Activated CD4-positive, alpha-beta T cell treated with anti-CD3 and anti-CD28 coated beads for 24 hours (primary cell): ENCODE data around the gene BRWD1.
"Not testable (repeated sequence)": the region's sequence is repeated elsewhere in the genome, so short reads cannot be mapped to it uniquely, and the experiment has no call there.

ENCODE experiments used
- DNase-seq, 2 donors: peaks; one replicate each; pipeline ENCODE4 v3.0.0-alpha.2; 2020; ENCODE audit warnings: low read depth in 2 of 2

The BRWD1 gene

DNA sequence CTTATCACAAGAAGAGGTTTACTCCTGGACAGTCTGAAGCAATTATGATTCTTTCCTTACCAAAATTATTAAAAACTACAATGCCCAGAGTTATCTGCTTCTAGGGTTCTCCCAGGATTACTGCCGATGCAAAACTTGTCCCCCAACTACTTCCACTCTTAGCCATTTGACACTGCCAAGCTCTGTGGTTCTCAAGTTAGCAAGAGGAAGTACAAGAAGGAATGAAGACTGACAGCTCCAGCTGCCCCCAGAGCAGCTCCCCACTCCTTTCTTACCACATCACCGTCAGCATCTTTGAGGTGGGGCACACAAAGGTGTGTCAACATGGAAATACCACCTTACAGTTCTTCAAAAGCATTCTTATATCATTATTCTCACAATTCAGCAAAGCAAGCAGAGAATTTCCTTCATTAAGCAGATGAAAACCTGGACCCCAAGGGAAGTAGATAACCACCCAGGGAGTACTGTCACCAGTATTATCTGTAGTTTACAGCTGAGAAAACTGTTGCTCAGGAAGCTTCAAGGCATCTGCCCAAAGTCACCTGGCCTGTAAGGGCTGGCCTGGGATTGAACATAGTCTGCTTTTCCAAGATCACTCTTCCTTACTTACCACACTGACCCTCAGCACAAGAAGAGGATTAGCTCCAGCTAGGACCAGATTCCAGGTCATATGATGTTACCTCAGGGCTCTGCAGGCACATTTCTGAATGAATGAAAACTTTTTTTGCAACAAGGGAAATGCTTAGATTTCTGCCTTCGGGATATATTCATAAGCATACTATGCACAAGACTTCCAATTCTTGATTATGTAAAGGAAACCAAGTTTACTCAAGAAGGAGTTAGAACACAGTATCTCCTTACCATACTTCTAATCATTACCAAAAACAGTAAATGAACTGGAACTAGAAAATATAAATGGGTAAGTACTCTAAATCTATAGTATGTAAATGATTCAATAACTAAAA is 139.4 kb downstream of the BRWD1 start:
- no peak for DNase-seq

DNA sequence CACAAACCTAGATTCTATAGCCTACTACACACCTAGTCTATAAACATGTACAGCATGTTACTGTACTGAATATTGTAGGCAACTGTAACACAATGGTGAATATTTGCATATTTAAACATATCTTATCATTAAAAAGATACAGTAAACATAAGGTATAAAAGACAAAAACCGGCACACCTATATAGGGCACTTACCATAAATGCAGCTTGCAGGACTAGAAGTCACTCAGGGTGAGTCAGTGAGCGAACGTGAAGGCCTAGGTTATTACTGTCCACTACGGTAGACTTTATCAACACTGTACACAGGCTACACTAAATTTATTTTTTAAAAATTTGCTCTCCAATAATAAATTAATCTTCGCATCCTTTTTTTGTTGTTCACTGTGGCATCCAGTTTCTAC is 143.5 kb downstream of the BRWD1 start:
- DNase-seq, result no peak

DNA sequence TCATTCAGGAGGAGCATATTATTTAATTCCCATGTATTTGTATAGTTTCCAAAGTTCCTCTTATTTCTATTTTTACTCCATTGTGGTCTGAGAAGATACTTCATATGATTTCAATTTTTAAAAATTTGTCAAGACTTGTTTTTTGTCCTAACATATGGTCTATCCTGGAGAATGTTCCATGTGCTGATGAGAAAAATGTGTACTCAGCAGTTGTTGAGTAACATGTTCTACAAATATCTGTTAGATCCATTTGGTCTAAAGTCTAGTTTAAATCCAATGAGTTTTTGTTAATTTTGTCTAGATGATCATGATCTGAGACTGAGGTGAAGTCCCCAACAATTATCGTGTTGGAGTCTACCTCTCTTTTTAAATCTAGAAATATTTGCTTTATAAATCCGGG is 144.6 kb downstream of the BRWD1 start:
- no peak for DNase-seq

DNA sequence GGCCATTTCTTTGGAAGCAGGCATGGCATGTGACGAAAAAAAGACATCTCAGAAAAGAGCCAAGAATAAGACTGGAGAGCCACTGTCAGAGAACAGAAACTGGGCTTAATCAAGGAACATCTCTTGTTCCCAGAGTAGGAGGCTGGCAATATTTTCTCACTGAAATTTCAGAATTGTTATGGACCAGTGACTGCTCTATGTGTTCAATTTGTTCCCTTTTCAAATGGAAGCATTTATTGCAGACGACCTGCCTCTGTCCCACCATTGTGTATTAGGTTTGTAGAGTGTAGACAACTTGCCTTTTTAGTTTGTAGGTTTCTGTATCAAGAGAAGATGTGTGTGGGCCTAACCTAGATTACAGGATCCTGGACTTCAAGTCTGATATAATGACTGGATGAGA is 148.9 kb downstream of the BRWD1 start:
- DNase-seq, result no peak

DNA sequence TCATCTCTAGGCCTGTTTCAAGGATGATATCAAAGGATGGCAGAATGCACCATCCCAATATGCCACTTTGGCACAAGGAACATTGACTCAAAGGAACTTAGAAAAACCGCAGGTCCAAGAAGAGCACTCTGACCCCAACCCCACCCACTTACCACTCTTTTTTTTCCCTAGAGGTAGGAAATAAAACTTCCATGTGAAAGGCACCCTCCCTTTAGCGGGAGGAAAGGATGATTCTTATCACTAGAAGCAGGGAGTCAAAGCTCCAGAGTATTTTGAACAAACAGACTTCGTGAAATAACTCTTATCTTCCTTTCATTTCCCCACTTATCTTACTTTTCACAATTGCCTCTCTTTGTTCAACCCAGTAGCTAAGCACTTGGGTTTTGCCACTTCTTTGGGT is 152.4 kb downstream of the BRWD1 start:
- no peak for DNase-seq

GRCh38 chr21:39159342-39160063 is 153.9 kb downstream of the BRWD1 start:
- no peak for DNase-seq

DNA sequence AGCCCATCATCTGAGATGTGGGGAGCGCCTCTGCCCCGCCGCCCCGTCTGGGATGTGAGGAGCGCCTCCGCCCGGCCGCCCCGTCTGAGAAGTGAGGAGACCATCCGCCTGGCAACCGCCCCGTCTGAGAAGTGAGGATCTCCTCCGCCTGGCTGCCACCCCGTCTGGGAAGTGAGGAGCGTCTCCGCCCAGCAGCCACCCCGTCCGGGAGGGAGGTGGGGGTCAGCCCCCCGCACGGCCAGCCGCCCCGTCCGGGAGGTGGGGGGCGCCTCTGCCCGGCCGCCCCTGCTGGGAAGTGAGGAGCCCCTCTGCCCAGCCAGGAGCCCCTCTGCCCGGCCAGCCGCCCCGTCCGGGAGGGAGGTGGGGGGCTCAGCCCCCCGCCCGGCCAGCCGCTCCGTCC is 156.2 kb downstream of the BRWD1 start:
- DNase-seq, result not testable (repeated sequence)

DNA sequence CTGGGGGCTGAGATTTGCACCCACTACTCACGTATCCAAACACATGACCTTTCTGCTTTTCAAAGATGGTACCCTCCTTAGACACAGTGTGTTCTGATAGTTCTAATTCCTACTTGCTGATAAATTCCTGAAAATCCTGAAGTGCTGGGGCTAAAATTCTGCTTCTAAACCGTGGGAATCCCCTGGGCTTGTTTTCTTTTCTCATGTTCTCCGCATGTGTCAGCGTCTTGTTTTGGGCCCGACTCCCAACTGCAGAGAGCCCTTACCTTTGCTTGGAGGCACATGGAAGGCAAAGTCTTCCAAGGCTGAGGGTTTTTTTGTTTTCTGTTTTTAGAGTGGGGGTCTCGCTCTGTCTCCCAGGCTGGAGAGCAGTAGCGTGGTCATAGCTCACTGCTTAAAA is 157.4 kb downstream of the BRWD1 start:
- no peak for DNase-seq

DNA sequence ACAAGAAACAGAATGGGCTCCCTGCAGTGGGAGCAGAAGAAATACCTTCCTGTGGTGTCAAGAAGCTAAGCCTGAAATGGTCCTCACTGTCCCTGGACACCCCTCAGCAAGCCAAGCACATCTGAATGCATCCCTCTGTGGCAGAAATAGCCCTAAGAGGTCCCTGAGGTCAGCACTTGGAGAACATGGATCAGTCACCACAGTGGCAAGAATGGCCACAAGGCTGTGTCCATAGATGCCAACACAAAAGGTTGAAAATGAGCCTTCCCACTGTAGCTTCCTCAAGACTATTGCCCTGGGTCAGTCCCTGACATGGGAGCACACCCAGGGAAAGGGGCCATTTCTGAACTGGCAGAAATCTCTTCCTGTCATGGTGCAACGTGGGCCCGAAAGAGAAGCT is 157.9 kb downstream of the BRWD1 start:
- no peak for DNase-seq

- no peak for DNase-seq
Measured at GRCh38 chr21:39153842-39154241, 159.6 kb downstream of the BRWD1 start.

GRCh38 chr21:39153373-39153772 is 160.1 kb downstream of the BRWD1 start:
- no peak for DNase-seq

DNA sequence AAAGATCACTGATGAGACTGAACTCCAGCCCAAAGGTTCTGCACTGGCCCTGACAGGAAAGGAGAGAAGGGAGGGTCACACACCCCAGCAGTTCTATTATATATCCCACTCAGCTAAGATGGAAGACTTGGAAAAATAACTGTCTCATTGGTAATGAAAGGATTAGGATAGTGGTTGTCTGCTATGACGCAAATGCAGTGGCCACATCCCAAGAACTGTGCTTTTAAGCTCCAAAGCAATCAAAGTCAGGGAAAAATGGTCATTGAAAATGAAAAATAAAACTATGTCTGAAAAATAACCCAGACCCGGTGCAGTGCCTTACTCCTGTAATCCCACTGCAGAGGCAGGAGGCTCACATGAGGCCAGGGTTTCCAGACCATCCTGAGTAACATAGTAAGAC is 161.2 kb downstream of the BRWD1 start:
- no peak for DNase-seq

DNA sequence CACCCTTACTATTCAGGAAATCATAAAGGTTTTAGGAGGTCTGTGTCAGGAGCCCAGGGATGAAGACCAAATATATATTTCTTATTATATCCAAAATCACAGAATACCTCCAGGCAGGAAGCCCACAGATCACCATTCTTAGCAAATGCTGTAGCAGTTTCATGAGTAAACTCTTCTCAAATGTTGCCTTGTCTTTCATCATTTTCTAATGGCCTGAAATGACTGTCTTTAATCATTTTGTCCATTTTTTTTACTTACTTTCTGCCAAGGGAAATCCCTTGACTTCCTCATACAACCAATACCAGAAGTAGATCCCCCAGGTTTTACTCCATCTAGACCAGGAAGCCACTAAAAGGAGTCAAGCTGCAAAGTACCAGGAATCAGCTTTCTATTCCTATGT is 162.6 kb downstream of the BRWD1 start:
- no peak for DNase-seq

- DNase-seq, result no peak
Measured at GRCh38 chr21:39150316-39150715, 163.1 kb downstream of the BRWD1 start.

DNA sequence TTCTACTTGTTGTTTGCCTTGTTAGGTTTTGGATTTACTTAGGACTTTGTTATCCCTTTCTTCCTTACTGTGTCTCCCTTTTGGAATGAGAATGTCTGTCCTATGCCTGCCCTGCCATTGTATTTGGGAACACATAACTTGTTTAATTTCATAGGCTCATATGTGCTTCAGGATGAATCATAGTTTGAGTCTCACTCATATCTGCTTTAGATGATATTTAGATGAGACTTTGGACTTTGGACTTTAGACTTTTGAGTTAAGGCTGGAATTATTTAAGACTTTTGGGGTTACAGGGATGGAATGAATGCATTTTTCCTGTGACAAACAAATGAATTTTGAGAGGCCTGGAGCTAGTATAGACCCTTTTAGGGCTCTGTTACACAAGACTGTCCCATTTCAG is 163.6 kb downstream of the BRWD1 start:
- DNase-seq, result no peak

DNA sequence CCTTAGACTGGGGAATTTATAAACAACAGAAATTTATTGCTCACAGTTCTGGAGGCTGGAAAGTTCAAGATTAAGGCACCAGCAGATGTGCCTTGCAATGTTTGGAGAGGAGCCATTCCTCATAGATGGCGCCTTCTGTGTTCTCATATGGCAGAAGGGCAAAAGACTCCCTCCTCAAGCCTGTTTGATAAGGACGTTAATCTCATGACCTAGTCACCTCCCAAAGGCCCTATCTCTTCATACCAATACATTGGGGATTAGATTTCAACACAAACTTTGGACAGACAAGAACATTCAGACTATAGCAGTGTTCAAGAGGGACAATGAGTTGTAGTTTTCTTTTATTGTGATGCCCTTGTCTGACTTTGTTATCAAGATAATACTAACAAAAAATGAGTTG is 164.5 kb downstream of the BRWD1 start:
- DNase-seq, result no peak

DNA sequence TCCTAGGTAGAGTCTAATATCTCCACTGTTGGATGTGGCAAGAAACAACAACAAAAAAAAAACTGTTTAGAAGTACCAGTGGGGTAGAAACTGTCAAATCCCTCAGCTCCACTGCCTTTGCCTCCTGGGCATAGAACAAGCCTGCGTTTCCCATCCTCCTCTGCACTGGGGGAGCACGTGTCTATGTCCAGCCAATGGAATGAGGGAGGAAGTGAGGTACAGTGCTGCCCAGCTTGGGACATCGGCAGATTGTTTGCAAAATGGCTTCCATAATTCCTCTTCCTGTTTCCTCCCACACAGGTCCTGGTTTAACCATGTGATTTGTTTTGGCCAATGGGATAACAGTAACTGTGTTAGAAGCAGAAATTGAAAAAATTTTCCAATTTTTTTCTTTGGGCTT is 169.2 kb downstream of the BRWD1 start:
- DNase-seq, result no peak

DNA sequence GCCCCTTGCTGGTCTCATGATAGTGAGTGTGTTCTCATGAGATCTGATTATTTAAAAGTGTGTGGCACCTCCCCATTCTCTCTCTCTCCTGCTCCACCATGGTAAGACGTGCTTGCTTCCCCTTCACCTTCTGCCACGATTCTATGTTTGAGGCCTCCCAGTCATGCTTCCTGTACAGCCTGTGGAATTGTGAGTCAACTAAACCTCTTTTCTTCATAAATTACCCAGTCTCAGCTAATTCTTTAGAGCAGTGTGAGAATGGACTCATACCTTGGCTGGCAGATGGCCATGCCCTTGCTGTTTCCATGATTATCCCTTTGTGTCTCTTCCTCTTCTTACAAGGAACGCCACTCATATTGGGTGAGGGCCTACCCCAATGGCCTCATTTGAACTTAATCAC is 170.5 kb downstream of the BRWD1 start:
- DNase-seq, result no peak

- no peak for DNase-seq
Measured at GRCh38 chr21:39141502-39141901, 171.9 kb downstream of the BRWD1 start.

DNA sequence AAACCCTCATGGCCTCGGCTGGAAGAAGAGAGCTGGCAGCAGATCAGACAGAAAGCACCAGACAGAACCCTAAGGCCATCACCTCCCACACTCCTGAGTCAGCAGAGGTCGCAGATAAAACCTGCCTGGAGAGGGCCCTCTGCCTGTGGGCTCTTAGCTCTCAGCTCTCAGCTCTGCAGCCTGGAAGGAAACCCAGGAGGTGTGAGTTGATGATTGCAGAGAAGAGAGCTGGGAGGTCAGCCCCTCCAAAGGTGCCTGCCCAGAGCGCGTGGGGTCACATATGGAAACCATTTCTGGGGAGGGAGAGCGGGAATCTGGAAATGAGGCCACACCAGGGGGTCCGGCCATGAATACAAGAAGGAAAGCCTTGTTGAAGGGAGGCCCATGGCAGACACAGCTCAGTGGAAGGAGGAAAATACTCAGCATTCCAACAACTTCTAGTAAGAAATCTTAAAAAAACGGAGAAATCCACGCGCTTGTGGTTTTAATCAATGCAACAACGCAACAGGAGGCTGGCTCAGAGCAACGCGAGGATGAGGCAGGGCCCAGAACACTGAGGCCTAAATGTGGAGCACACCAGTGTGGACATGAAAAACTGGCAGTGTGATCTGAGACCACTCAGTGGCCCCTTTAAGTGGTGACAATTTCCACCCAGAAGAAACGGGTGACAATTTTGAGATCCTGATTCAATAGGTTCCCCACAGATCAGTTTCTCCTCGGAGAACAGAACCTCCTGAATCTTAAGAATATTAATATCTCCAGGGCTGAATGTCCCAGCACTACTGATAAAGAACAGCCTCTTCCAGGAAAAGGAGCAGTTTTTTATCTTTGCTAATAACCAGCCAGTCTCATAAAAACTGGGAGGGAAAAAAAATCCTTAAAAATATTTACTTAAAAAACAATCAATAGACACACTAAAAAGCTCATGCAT is 175.9 kb downstream of the BRWD1 start:
- no peak for DNase-seq

DNA sequence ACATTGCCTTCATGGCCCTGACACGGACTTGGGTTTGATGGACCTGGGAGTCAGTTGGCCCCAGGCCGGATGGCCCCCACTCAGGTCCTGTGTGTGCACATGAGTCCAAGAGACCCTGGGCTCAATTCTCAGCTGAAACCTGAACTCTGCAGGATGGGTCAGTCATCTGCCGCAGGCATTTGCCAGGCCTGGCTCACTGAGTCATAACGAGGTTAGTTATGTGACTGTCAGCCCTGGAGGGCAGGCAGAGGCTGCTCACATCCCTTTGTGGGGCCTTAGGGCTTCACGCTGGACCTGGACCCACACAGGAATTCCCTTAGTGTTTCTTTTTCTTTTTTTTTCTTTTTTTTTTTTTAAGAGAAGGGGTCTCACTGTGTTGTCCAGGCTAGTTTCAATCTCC is 176.7 kb downstream of the BRWD1 start:
- DNase-seq, result no peak

GRCh38 chr21:39136138-39136537 is 177.3 kb downstream of the BRWD1 start:
- DNase-seq, result not testable (repeated sequence)
